Measurements from ENCODE around the gene MVB12B.
A peak's percentile ranks its signal among the peaks of the same experiment; 100 is the strongest.
"Not testable (repeated sequence)": the region's sequence is repeated elsewhere in the genome, so short reads cannot be mapped to it uniquely, and the experiment has no call there.

The MVB12B gene

DNA sequence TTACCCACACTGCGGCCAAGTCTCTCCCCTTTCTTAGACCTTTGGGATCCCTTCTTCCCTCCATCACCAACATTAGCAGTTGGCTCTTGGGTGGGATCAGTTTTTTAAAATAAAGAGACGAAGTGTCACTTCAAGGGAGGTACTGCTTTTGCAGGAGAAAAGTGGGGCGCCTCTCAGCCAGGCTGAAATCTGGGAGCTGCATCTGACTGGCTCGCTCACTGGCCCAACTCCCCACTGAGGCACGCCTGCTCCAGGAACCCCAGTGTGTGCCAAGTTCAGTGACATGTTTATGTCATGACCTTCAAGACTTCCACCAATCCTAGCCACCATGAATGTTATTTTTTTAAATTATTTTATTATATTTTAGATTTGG is 130.5 kb downstream of the MVB12B start:
- peak; percentile 26 for DNase-seq

DNA sequence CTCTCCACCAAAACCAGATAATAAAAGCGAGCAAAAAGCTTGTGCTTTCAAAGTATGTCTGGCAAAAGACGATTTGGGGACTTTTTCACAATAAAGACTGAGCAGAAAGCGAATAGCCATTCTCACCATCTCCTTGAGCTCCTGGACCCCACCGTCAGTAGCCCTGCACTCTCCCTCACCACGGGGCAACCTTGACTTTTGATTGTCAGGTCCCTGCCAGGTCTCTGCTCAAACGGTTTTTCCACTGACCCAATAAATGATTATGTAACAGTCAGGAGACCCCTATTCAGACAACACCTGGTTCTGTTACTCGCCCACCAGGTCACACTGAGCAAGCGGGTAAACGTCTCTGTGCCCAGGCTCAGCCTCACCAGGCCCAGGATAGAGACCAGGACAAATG is 131.3 kb downstream of the MVB12B start:
- DNase-seq = no peak

DNA sequence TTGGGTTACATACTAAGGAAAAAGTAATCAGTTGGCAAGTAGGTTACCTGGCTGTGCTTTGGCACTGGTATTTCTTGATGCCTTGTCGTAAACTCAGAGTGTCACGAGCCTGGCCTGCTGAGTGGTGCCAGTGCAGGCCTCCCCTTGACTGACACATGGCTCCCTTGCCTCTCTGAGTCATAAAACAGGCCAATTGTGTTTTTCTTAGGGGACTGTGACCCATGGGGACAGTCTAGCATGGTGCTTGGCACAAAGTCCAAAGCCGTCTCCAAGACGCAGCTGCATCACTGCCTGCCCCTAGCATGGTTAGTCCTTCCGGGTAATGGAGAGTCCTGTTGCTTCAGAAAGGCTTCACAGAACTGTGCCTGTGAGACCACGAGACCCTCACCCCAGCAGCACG is 132.5 kb downstream of the MVB12B start:
- no peak for DNase-seq

DNA sequence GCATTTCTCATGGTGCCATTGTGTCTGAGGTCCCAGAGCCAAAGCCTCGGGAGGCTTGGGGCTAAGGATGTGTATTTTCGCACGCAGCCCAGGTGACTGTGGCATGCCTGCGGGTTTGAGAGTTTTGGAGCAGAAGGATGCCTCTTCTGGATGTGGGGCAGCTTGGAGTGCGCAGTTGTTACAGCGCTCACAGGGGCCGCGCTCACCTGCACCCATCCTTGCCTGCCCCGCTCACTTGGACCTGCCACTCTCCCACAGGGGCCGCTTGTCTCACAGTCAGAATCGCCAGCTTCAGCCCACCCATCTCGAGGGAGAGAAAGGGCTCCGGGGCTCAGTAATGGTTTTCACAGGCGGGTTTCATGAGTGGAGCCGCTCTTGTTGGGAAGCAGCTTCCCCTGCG is 132.9 kb downstream of the MVB12B start:
- DNase-seq = no peak

DNA sequence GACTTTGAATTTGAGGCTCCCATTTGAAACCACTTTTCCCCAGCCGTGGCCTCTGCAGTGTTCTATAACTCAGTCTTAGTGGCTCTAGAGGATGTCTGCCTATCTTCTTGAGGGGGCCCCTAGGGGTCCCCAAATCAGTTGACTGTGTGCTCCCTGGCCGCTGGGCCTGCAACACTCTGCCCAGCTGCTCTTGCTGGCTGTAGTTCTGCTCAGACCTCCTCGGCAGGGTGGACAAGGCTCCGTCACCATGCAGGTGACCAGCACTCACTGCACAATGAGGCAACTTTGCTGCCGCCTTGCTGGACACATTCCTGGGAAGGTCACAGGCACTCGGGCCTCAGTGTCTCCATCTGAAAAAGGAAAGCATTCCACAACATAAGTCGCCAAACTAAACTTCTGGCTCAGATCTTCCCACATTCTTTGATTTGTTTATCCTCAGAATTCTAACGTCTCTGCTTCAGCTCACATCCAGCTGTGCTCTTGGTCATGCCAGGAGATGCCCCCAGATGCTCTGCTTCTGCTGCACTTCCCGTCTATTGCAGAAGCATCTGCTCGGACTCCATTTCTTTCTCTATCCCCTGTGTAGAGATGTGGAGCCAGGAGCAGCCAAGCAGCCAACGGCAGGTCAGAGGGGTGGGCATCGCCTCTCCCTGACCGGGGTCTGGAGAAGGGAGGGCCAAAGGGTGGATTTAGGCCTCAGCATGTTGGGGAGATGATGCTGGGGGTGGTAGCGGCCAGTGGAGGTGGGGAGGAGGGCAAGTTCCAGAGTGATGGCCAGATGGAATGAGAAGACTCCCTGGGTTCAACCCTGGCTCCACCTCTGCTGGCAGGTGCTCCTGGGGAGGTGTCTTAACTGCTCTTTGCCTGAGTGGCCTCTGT is 133.6 kb downstream of the MVB12B start:
- peak; percentile 21 for DNase-seq

DNA sequence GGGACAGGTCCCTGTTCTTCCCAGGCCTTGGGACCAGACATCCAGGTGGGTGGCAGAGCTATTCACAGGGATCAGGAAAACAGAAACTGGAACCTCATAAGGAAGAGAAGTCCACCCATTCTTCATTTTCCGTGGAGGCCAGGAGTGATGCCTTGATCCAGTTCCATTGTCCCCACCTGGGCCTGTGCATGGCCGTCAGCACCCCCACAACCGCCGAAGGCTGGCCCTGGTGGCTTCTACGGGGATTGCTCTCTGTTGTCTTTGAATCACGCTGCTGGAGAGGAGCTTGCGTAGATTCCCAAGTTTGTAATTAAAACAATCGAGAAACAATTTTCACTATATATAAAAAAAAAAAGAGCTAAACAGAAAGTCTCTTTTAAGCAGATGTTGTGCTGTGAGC is 134.4 kb downstream of the MVB12B start:
- no peak for DNase-seq

DNA sequence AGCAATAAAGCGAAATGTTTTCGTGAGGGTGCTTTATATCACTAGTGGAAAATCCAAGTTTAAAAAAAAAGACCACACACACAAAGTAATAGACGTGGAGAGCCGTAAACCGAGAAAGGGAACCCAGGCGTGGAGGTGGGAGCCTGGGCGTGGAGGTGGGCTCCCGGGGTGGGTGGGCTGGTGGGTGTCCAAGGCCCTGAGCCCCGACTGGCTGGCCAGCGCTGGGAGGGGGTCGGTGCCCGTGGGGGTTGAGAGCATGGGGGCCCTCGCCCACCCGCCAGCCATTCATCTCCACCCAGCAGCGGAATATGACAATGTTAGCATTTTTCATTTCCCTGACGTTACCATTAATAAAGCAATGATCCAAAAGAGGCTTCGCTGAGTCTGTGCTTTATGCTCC is 135.0 kb downstream of the MVB12B start:
- no peak for DNase-seq

DNA sequence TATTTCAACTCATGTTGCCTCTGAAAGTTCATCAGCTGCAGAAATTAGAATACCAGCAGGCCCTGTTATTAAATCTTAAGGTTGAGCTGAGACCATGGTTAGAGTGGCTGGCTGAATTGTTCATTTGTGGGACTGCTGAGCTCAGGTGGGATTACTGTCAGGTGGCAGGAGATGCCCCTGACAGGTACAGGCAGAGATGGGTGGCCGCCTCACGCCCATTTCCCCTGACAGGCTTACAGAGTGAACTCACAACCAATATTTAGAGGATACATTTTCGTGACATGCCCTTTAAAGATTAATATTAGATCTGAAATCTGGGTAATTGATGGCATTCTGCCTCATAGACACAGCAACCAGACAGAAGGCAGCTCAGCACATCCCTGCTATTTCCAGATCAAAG is 136.0 kb downstream of the MVB12B start:
- no peak for DNase-seq

DNA sequence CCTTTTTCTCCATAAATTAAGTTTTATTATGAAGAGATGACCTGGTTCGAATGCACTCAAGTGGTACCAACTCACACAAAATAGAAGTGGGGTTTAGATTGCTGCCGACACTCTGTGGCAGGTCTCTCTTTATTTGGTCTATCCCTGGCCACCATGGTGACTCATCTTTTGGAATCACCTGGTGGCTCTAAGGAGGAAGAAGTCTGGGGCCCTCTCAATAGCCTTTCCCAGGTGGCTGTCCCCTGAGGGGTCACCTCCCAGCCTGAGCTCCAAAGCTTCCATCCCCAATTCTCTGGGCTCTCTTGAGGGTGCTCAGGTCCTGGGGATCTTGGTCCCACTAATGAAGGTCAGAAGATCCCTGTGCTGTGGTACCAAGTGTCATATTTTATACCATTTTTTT is 136.8 kb downstream of the MVB12B start:
- no peak for DNase-seq

DNA sequence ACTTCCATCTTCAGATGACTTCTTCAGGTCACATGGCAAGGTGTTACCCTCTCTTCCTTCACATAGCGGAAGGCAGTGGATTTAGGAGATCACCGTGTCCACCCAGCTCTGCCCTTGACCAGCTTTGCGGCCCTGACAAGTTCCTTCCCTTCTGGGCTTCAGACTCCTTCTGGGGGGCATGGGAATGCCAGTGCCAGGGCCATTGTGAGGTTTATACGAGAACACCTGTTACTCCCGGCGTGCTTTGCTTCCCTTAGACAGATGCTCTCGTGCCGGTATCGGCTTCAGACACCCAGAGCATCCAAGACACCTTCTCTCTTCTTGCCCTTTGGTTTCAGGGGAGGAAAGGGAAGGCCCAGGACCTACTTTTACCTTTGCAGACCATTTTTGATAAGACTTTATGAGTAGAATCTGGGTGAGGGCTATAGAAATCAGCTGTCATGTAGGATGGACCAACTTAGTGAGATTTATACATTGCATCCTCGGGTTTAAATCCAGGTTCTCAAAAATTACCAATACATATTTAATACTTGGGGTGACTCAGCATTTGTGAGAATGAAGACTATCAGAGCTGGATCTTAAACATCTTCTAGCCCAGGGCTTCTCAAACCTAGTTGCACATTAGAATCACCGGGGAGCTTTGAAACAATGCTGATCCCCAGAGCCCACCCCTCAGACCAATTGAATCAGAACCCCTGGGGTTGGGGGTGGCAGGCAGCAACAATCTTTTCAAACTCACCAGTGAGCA is 138.2 kb downstream of the MVB12B start:
- no peak for DNase-seq

DNA sequence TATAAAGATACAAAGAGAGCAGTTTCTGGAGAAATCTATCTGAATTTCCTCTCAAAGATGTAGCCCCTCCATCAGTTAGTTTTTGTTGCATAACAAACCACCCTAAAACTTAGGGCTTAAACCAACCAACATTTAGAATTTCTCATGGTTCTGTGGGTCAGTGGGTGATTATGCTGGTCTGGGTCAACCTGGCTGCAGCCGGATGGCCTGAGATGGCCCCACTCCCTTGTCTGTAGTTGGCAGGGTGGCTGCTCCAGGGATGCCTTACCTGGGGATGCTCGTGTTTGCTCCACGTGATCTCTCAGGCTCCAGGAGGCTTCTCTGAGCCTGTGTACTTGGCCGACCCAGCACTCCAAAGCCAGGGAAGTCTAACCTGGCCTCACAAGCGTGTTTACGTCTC is 139.3 kb downstream of the MVB12B start:
- DNase-seq = no peak

DNA sequence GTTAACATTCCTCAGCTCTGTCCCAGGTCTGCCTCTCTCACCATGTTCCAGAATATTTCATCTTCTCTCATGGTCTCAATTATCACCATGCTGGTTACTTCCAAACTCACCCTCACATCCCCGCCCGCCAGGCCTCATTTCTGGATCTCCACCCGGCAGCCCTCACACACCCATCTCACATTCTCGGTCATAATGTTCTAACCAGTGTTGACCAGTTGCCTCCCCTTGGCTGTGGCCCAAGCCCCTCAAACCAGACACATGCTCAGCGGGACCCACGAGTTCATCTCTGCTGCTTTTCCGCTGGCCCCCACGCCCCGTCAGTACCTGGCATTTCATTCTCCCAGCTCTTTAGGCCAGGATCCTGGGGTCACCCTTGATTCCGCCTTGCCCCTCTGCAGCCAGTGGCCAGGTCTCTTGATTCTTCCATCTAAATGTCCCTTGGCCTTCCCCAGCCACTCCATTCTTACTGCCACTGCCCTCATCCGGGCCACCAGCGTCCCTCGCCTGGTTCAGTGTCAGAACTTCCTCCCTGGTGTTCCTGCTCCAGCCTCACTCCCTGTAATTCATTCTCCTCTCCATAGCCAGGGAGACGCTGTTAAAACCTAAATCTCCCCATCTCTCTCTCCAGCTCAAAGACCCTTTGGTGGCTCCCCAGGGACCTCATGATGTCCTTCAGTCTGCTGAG is 141.7 kb downstream of the MVB12B start:
- no peak for DNase-seq

DNA sequence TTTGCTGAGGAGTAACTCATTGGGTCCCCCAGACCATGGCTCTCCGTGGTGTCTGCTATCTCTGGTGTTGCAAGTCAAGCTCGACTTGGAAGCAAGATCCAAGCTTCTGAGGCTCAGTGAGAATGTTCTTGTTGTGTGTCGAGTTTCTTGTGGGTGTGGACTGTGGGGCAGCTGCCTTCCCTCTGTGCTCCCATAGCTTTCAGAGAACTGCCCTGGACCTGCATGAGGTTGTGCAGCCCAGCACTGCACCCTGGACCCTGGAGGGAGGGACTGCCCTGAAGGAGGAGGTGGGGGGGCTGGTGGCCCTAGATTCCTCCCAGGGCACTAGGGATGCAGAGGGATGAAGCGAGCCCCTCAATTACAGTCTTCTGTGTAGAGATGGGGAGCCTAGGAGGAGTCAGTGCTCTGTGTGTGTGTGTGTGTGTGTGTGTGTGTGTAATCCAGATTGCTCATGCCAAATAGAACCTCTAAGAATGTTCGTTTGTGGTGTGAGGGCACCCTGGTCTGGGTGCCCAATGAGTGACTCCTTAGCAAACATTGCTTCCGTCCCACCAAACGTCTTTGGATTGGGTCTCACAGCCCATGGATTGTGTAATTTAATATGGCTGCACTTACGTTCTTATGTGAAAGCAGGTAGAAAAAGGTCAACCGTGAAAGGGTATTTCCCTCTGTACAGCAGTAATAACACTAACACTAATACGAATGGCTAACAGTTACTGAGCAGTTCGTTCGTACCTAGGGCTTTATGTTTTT is 143.8 kb downstream of the MVB12B start:
- DNase-seq = no peak

DNA sequence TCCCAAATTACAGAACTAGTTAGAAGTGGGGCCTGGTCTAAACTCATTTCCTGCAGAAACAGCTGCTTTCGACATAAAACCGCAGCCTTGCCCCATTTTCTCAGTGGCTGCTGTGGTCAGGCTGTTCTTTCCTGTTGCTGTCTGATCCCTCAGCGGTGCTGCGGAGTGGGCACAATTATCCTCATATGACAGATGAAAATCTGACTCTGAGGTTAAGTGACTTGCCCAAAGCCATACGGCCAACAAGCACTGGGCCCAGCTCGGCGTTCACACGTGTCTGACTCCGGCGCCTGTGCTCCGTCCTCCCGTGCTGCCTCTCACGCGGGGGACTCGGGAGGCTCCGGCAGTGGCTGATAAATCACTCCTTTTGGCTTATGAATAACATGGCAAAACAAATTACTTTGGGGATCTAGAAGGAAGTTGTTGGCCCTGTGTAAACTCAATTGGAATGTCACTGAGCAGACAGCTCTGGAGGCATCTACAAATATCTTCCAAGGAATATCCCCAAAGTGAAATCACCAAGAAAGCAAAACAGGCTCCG is 144.5 kb downstream of the MVB12B start:
- peak; percentile 85 for DNase-seq

DNA sequence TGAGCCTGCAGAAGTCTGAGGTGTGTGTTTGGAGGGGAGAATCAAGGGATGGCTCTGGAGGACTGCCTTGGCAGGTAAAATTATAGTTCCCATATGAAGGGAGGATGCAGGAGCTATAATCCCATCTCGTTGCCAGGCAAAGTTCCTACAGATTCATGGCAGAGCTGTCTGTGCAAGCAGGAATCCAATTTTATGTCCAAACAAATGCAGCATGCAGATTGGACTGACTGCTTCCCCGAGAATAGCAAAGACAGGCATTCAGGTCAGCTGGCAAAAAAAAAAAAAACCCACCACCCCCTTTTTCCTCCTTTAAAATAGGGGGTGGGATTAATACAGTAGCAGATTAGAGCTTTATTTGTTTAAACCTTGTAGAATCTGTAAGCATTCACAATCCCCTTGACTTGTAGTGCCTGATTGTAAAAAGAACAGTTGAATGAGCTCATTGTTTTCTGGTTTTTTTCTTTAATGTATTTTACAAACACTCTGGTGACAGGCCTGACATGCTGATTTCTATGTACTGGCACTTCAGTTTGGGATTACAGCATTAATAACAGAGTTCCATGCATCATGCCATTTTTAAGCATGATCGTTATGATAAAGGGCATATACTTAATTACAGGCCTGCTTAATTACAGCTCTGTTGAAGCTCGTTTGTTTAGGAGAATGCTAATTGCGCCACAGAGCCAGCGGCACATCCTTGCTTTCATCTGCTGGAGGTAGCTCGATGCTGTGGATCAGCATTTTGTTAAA is 145.7 kb downstream of the MVB12B start:
- DNase-seq = no peak

DNA sequence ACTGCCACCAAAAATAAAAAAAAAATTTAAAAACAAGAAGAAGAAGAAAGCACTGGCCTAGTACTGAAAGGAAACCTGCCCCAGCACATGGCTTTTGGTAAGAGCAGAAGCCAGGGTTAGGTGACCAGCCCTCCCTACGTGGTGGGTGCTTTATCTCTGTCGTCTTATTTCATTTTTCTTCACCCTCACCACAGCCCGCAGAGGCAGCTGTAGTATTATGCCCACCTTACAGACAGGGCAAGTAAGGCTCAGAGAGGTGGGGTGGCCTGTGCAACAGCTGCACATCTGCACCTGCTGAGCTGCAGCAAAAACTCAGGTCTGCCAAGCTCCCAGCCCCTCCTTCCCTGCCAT is 146.3 kb downstream of the MVB12B start:
- DNase-seq = no peak

DNA sequence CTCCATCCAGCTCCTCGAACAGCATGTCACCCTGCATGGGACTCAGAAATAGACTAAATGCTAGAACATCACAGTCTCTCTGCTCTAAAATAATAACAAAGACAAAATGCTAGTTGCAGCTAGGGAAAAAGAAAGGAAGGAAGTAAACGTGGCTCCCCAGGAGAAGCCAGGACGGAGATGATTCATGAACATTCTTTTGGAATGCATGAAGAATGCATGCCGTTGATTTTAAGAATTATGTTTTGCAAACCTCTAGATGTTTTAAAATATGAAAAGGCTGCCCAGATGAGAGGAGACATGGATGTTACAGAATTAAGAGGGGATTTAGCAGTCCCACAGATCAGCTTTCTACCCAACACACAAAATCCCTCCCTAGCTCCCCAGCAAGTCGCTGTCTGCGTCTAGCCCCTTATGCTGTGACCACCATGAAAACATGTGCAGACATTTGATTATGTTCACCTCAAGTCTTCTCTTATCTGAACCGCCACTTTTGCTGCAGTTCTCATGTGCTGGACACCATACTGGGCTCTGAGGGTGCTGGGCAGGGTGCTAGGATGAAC is 147.7 kb downstream of the MVB12B start:
- DNase-seq = no peak

DNA sequence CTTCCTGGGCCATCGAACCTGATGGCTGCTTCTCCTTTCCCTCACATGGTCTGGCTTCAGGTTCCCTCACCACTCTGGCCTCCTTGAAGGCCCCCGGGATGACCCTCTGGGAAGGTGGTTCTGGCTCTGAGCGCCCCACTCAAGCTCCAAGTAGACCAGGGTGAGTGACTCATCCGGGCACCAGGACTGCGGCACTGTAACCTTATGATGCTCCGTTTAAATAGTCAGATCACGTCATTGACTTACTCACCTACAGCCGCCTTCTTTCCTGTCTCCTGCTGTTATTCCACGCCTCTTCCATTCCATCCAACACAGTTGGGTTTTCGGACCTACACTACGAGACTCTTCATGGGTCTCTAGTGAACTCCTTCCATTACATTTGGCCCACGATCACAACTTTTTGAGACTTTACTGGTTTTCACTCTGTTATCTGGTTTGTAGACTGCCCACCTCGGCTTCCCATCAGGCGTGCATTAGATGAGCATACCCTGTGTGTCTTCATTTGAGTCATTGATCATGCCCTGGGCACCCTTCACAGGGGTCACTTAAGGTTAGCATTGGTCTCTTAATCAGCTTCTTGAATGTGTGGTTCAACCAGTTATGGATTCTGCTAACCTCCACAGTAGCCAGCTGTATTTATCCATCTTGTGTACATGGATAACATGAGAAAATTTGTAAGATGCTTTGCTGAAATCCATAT is 148.3 kb downstream of the MVB12B start:
- DNase-seq = no peak

DNA sequence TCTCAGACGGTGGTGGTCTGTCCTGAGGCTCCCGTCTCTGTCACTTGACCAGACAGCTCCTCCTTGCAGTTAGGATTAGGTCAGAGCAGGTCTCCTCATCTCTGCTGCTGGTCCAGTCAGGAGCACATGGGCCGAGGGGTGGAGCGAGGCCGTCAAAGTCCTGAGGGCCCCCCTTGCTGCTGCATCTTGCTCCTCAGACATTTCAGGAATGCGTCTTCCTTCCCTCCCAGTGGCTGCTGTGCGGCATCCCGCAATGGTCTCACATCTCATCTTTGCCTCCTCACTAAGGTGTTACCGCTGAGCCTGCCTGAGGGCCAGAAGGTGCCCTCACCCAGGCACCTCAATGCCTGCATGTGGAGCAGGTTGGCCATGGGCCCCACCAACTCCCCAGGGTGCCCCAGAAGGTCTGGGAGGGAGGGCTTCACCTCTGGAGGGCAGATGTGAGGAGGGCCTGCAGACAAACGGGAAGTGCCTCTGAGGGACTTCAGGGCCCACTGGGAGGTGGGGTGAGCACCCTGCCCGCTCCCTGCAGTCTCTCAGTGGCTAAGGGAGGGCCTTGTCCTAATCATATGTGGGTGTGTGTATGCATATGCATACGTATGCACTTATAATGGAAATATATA is 149.4 kb downstream of the MVB12B start:
- no peak for DNase-seq

DNA sequence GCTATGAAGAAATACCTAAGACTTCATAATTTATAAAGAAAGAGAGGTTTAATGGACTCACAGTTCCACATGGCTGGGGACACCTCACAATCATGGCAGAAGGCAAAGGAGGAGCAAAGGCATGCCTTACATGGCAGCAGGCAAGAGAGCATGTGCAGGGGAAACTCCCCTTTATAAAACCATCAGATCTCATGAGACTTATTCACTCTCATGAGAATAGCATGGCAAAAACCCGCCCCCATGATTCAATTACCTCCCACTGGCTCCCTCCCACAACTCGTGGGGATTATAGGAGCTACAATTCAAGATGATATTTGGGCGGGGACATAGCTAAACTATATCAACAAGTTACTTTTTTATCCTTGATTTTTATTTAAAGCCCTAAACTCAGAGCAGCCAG is 150.8 kb downstream of the MVB12B start:
- DNase-seq = not testable (repeated sequence)

All from activated CD8-positive, alpha-beta memory T cell treated with anti-CD3 and anti-CD28 coated beads for 24 hours (primary cell).